Stimulated activated CD8-positive, alpha-beta memory T cell treated with anti-CD3 and anti-CD28 coated beads, Interleukin-15, amount 100 ng/mL, for 24 hours (primary cell): ENCODE data around the gene UNKL.

Source experiments
- DNase-seq: peaks from one replicate; pipeline ENCODE4 v3.0.0-alpha.2; 2020; ENCODE audit warnings: low read depth

The UNKL gene

DNA sequence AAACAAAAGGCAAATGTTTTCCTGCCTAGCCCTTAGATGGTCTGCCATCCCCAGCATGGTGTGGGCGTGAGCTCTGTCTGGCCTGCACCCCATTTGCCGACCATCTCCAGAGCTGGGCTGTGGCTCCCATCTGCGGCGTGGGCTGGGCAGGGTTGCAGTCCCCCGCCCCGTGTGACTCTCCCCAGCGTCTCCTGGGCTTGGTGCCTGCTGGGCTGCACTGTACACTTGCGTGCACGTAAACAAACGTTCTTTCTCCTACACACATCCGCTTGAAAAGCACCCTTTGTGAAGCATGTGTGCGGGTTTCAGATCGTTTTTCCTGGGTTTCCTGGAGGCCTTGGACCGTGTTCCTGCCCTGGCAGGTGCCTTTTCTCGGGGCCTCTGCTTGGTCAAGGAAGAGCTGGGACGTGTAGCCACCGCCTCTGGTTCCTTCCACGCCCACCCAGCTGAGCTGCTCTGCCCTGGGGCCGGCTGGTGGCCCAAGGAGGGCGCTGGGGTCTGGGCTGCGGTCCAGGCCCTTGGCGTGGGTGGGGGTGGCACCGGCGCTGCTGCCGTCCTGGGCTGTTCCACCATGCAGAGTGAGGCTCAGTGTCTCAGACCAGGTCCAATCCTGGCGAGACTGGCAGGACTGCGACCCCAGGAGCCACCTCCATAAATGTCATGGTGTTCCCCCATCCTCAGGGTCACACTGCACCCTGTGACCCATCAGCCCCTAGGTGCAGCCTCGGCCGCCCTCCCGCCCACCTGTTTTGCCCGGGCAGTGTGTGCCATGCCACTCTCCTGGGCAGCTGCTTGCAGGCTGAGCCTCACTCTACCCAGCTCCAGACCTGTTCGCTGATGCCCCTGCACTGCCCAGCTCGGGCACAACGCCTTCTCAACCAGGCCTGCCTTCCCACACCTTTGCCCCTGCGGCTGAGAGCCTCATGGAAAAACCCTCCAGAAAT, 90.9 kb downstream of the UNKL start:
- DNase-seq: no peak

- no peak for DNase-seq
Measured at GRCh38 chr16:1322407-1322806, 92.1 kb downstream of the UNKL start.

GRCh38 chr16:1320658-1321240, 93.8 kb downstream of the UNKL start:
- no peak for DNase-seq

DNA sequence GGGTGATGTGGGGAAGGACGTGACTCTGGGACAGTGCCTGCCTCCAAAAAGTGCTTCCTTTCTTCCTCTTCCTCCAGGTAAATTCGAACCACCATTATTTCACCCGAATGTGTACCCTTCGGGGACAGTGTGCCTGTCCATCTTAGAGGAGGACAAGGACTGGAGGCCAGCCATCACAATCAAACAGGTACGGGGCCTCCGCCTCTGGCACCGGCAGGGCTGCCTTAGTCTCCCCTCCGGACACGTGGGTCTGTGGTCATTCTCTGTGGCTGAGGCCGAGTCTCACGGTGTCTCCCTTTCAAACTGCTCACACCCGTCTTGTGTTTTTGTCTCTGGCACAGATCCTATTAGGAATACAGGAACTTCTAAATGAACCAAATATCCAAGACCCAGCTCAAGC, 94.4 kb downstream of the UNKL start:
- DNase-seq: no peak

GRCh38 chr16:1319041-1319440, 95.5 kb downstream of the UNKL start:
- DNase-seq: no peak

DNA sequence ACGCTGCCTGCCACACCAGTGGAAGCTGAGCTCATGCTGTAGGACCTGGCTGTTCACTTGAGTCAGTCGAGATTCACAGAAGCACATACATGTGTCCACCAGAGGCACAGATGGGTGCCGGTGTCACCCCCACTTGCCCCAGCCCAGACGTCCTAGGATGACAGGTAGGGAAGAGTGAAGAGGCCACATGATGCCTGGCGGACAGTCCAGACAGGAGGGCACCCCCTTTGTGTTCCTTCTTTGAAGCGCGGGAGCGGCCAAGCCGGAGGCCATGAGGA, 96.3 kb downstream of the UNKL start:
- DNase-seq: no peak

DNA sequence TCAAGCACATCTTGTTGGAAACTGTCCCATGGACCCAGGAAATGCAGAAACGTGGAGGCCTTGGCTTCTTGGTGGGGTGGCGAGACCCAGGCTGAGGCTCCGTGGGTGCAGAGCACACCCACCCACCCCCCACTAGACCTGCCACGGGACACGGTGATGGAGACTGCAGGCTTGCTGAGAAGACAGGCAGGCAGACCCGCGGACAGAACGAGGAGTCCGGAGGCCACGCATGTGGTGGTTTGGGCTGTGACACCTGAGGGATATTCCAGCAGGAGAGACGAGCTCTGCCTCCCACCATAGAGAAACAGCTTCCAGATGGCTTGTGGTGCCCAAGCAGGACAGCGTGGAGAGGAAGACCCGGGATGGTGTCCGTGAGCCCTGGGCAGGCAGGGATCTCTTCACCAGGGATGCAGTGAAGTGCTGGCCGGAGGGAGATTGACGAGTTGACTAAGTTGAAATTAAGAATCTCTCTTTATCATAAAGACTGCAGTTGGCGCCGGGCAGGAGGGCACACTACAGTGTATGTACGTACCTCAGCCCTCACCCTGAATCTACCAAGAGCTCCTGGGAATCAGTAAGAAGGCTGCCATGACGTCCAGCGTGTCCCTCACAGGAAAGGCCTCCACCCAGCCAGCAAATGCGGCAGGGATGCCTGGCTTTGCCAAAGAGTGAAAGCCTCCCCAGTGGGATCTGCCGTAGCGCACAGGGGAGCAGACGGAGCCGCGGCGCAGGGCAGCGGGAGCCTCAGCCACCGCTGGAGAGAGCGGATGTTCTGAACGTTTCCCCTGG, 96.8 kb downstream of the UNKL start:
- DNase-seq: no peak

- DNase-seq: no peak
Measured at GRCh38 chr16:1316033-1316405, 98.5 kb downstream of the UNKL start.

DNA sequence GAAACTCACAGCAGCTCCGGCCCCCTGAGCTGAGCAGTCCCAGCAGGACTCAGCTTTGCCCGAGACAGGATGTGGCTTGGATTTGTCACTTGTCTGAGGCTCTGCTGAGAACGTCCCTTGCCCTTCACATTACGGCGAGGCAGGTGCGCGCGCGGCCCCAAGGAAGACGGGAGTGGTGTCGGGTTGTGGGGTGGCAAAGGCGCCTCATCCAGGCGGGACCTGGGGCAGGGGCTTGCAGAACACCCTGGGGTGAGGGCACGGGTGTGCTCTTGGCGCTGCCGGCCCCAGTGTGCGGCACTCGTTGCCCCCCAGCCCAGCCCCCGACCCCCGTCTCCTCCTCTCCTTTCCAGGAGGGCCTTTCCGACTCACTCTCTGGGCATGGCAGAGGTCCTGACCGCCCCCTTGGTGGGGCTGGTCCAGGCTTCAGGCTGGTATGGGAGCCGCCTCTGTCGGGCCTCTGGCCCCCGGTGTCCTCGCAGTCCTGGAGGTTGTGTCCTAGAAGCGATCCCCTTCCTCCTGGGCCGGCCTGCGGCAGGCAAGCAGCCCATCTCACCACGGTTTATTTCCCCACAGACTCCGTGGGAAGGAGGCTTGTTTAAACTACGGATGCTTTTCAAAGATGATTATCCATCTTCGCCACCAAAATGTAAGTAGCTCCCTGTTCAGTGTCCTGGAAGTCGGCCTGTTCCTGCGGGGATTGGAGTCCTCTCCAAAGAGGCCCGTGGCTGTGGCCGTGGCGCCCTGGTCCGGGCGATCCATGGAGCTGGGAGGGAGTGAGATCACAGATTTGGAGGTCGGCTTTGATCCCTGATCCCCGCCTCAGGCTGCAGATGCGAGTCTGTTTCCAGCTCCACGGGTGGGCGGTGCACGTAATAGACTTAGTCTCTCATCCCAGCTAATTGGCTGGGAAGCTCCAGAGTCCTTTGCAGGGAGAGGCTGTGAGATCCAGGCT, 99.1 kb downstream of the UNKL start:
- DNase-seq: no peak

DNA sequence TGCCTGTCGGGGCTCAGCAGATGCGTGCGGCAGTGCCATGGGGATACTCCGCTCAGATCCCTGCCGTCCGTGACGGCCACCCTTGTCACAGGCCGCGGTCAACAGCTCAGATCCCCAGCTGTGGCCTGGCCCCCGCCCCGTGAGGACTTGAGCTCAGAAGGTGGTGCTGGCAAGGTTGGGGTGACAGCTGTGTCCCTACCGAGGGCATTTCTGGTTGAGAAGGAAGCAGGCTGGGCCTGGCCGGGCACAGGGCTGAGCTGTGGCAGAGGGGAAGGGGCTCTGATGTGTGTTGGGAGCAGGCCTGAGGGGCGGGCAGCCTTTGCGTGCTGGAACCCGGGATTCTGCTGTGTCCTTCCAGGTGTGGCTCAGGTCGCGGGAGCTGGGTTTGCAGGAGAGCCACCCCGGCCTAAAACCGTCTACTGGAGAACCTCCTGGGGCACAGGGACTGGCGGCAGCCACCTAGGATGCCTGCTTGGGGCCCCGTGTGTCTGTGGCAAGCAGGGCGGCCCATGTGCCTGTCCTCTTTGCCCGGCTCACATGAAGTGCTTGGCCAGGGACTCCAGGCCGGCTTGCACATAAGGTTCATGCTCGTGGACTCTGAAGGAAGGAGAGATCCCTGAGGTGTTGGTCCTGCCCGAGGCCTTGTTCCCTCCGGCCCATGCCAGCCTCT, 100.0 kb downstream of the UNKL start:
- no peak for DNase-seq

GRCh38 chr16:1313721-1314369, 100.7 kb downstream of the UNKL start:
- no peak for DNase-seq
